Measurements from ENCODE around the gene SNAPIN. TPM values are rescaled to one million over a fixed set of nuclear protein-coding genes. Genes with fewer than 3 reads are reported as not detected.

Gene SNAPIN
- polyA plus RNA-seq, 1 of the 3 experiments (the other 2 are of a cell fraction), result 57.6 TPM

DNA sequence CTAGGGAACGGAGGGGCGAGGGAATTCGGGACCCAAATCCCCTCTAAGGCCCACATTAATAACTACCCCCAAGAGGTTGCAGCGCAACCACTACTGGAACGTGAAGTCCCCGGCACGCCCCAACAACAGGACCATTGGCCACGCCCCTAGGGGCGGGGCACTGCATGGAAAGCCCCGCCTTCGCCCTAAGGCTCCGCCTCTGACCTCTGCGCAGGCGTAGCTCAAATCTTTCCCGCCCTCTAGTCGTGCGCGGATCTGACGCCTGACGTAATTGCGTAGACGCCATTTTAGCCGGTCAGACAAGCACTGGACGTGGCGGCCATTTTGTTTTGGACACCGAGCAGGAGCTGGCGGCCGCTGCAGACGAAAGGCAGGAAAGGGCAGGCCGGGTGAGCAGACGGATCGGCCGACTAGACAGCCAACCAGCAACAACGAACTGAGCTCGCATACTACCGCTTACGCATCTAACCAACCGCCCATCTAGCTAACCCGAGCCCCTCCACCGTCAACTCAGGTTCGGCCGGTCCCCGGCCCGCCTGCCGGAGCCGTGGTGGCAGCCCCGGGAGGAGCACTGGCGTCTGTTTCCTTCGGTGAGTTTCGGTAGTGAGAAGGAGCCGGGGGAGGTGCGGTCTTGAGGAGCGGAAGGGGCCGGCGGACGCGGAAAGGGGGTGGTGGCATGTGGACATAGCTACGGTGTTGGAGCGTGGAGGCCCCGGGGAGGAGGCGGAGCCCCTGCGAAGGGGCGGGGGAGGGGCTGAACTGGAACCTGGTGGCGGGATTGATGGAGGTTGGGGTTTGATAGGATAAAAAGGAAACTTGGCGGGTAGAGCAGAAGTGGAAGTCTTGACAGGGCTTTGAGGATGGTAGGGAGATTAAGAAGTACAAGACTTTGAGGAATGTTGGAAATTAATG is 24.5 kb upstream of the SNAPIN start, which contains the start of gene CHTOP:
Gene CHTOP (plus strand): TSS at position 313 of the 912 bp plus-strand sequence. CDS start 2,523 bp downstream, outside the sequence.
- H3K27ac ChIP-seq (ENCODE audit: low read depth in 2 of 2, low read length in 1 of 2), result peak within 1 kb of the TSS; percentile 100
- H4K20me1 ChIP-seq (ENCODE audit: insufficient read depth), result peaks cover 3% of the 10 kb centered on the region; the same call in 1 of the 2 replicates
- CTCF ChIA-PET, result interaction anchor here (1.0 to 2.7 kb wide), 9 partner anchors 10 to 351 kb away, joined by 3 to 11 read pairs (median 6); partner anchors contain the start of gene S100A14
- POLR2A ChIA-PET, result interaction anchor here (0.6 to 2.6 kb wide), 13 partner anchors 13 to 356 kb away, joined by 3 to 32 read pairs (median 3); partner anchors contain the start of genes RPS27, S100A14 and SNAPIN
- peaks cover 20% of the 10 kb centered on the region for H3F3A ChIP-seq (replicated peaks; ENCODE audit: insufficient read depth)
- H3K4me3 ChIP-seq (ENCODE audit: low read depth in 2 of 2, low read length in 1 of 2), result peak within 1 kb of the TSS; percentile 91 to 97
- H3K9ac ChIP-seq, result peak within 1 kb of the TSS; percentile 100
- 5% methylated on average over 37 of the region's 65 CpGs for WGBS (ENCODE audit: low lambda C conversion rate)
- peaks cover 29 to 36% of the 10 kb centered on the region in 2 experiments for H3K36me3 ChIP-seq (replicated peaks in 1 of 2; ENCODE audit: control insufficient read depth in 1 of 2, insufficient read depth in 2 of 2, low read length in 1 of 2)
- no peak within 1 kb of the TSS for H2AFZ ChIP-seq (ENCODE audit: low read depth)
- no peaks in the 10 kb centered on the region; a peak in 1 of 4 replicates for H3K4me1 ChIP-seq (ENCODE audit: control insufficient read depth in 1 of 2, insufficient read depth in 2 of 2, low read depth in 1 of 2, low read length in 1 of 2)
- H3K9me2 ChIP-seq, result no peaks in the 10 kb centered on the region
- H3K4me2 ChIP-seq, result peak within 1 kb of the TSS; percentile 90
- peak; percentile 88 for TF ChIP-seq POLR2AphosphoS5 (IDR thresholded peaks at IDR 0.05; ENCODE audit: low read depth, low read length)
- TF ChIP-seq, protein P1, sequence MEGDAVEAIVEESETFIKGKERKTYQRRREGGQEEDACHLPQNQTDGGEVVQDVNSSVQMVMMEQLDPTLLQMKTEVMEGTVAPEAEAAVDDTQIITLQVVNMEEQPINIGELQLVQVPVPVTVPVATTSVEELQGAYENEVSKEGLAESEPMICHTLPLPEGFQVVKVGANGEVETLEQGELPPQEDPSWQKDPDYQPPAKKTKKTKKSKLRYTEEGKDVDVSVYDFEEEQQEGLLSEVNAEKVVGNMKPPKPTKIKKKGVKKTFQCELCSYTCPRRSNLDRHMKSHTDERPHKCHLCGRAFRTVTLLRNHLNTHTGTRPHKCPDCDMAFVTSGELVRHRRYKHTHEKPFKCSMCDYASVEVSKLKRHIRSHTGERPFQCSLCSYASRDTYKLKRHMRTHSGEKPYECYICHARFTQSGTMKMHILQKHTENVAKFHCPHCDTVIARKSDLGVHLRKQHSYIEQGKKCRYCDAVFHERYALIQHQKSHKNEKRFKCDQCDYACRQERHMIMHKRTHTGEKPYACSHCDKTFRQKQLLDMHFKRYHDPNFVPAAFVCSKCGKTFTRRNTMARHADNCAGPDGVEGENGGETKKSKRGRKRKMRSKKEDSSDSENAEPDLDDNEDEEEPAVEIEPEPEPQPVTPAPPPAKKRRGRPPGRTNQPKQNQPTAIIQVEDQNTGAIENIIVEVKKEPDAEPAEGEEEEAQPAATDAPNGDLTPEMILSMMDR (IDR thresholded peaks at IDR 0.05), result no peak
- TF ChIP-seq GABPA (IDR thresholded peaks at IDR 0.05; ENCODE audit: low read depth), result peak; percentile 47
- no peak for TF ChIP-seq GATA2 (CRISPR knock-in tag; IDR thresholded peaks at IDR 0.05)
- peak; percentile 91 for TF ChIP-seq MXI1 (IDR thresholded peaks at IDR 0.05; ENCODE audit: low read depth, low read length)
- TF ChIP-seq TEAD4 (IDR thresholded peaks at IDR 0.05; ENCODE audit: borderline replicate concordance, insufficient read depth), result peak; percentile 97
- TF ChIP-seq MEF2A (IDR thresholded peaks at IDR 0.05; ENCODE audit: borderline replicate concordance, low read depth), result no peak
- TF ChIP-seq, protein P2, sequence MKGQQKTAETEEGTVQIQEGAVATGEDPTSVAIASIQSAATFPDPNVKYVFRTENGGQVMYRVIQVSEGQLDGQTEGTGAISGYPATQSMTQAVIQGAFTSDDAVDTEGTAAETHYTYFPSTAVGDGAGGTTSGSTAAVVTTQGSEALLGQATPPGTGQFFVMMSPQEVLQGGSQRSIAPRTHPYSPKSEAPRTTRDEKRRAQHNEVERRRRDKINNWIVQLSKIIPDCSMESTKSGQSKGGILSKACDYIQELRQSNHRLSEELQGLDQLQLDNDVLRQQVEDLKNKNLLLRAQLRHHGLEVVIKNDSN (IDR thresholded peaks at IDR 0.05; ENCODE audit: borderline replicate concordance, low read depth), result 0 out of 2 replicates have a peak, but pooled peaks have one; percentile 52
- TF ChIP-seq, protein P3, sequence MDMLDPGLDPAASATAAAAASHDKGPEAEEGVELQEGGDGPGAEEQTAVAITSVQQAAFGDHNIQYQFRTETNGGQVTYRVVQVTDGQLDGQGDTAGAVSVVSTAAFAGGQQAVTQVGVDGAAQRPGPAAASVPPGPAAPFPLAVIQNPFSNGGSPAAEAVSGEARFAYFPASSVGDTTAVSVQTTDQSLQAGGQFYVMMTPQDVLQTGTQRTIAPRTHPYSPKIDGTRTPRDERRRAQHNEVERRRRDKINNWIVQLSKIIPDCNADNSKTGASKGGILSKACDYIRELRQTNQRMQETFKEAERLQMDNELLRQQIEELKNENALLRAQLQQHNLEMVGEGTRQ (IDR thresholded peaks at IDR 0.05; ENCODE audit: borderline replicate concordance, low read depth, low read length), result no peak
- TF ChIP-seq EZH2phosphoT487 (IDR thresholded peaks at IDR 0.05; ENCODE audit: borderline replicate concordance, low read depth), result no peak
- peak; percentile 56; the same call in 1 of the 2 replicates for TF ChIP-seq ELF1 (IDR thresholded peaks at IDR 0.05)
- TF ChIP-seq FOXM1 (IDR thresholded peaks at IDR 0.05; ENCODE audit: low read depth), result no peak
- TF ChIP-seq NFIC (IDR thresholded peaks at IDR 0.05; ENCODE audit: borderline replicate concordance), result no peak
- TF ChIP-seq TCF12 (IDR thresholded peaks at IDR 0.05), result 0 out of 2 replicates have a peak, but pooled peaks have one; percentile 27
- peak; percentile 84 for TF ChIP-seq TAF1 (IDR thresholded peaks at IDR 0.05; ENCODE audit: borderline replicate concordance, low read depth, low read length)
- no peak for TF ChIP-seq RFX5 (IDR thresholded peaks at IDR 0.05; ENCODE audit: low read length)
- TF ChIP-seq CHD2 (IDR thresholded peaks at IDR 0.05; ENCODE audit: low read length, partially characterized antibody), result peak; percentile 67
- TF ChIP-seq REST (IDR thresholded peaks at IDR 0.05; ENCODE audit: low read depth, low read length), result 0 out of 2 replicates have a peak, but pooled peaks have one; percentile 13
- TF ChIP-seq YY1 (IDR thresholded peaks at IDR 0.05; ENCODE audit: low read depth), result peak; percentile 99
- TF ChIP-seq NRF1 (IDR thresholded peaks at IDR 0.05; ENCODE audit: low read depth, low read length), result peak; percentile 98
- TF ChIP-seq PBX3 (IDR thresholded peaks at IDR 0.05), result 0 out of 2 replicates have a peak, but pooled peaks have one; percentile 14
- DNase-seq, result peak; percentile 94
- H3K9me3 ChIP-seq, result no peaks in the 10 kb centered on the region
- H3K27me3 ChIP-seq (ENCODE audit: insufficient read depth), result no peaks in the 10 kb centered on the region
- H3K79me2 ChIP-seq (ENCODE audit: insufficient read depth), result peaks cover 53% of the 10 kb centered on the region
